Measurements from ENCODE around the gene MC4R. TPM values are rescaled to one million over a fixed set of nuclear protein-coding genes. Genes with fewer than 3 reads are reported as not detected.

Gene MC4R
- total RNA-seq, 2 donors from 2014 or later, result not detected

- Mint-ChIP-seq H3K4me1 (no peaks in the 10 kb centered on the region), H3K36me3 (ENCODE audit: low read depth) (no peaks in the 10 kb centered on the region), H3K4me3 (no peak overlapping the region), H3K27me3 (no peaks in the 10 kb centered on the region), H3K27ac (no peak overlapping the region)
- DNase-seq, result no peak
- ATAC-seq, result no peak
- no peaks in the 10 kb centered on the region for H3K9me3 ChIP-seq (ENCODE audit: control insufficient read depth, low read length, poor library complexity, severe bottlenecking)
These were observed 5.3 kb upstream of the MC4R start for GRCh38 chr18:60377778-60378469.

GRCh38 chr18:60372132-60372531, 443 bp downstream of the MC4R start:
- Mint-ChIP-seq H3K4me1 (no peaks in the 10 kb centered on the region), H3K36me3 (ENCODE audit: low read depth) (no peaks in the 10 kb centered on the region), H3K27me3 (no peaks in the 10 kb centered on the region), H3K27ac (no peak overlapping the region), H3K4me3 (no peak overlapping the region)
- ATAC-seq (no peak), DNase-seq (no peak)
- no peaks in the 10 kb centered on the region for H3K9me3 ChIP-seq (ENCODE audit: control insufficient read depth, low read length, poor library complexity, severe bottlenecking)

GRCh38 chr18:60358516-60358915, 14.1 kb downstream of the MC4R start:
- H3K36me3 Mint-ChIP-seq (ENCODE audit: low read depth), result no peaks in the 10 kb centered on the region
- H3K27ac Mint-ChIP-seq, result no peak overlapping the region
- H3K4me1 Mint-ChIP-seq, result no peaks in the 10 kb centered on the region
- DNase-seq (no peak), ATAC-seq (no peak)
- H3K9me3 ChIP-seq (ENCODE audit: control insufficient read depth, low read length, poor library complexity, severe bottlenecking), result no peaks in the 10 kb centered on the region
- H3K4me3 Mint-ChIP-seq, result no peak overlapping the region
- H3K27me3 Mint-ChIP-seq, result no peaks in the 10 kb centered on the region

GRCh38 chr18:60350941-60351340, 21.6 kb downstream of the MC4R start:
- ATAC-seq (no peak), DNase-seq (no peak)
- no peaks in the 10 kb centered on the region for H3K9me3 ChIP-seq (ENCODE audit: control insufficient read depth, low read length, poor library complexity, severe bottlenecking)
- H3K27me3 Mint-ChIP-seq, result no peaks in the 10 kb centered on the region
- no peak overlapping the region for H3K4me3 Mint-ChIP-seq
- H3K36me3 Mint-ChIP-seq (ENCODE audit: low read depth), result no peaks in the 10 kb centered on the region
- no peak overlapping the region for H3K27ac Mint-ChIP-seq
- H3K4me1 Mint-ChIP-seq, result no peaks in the 10 kb centered on the region

GRCh38 chr18:60350150-60350549, 22.4 kb downstream of the MC4R start:
- Mint-ChIP-seq H3K36me3 (ENCODE audit: low read depth) (no peaks in the 10 kb centered on the region), H3K4me1 (no peaks in the 10 kb centered on the region), H3K4me3 (no peak overlapping the region), H3K27me3 (no peaks in the 10 kb centered on the region), H3K27ac (no peak overlapping the region)
- no peaks in the 10 kb centered on the region for H3K9me3 ChIP-seq (ENCODE audit: control insufficient read depth, low read length, poor library complexity, severe bottlenecking)
- ATAC-seq, result no peak
- DNase-seq, result no peak

GRCh38 chr18:60347526-60348045, 25.0 kb downstream of the MC4R start:
- H3K27me3 Mint-ChIP-seq, result no peaks in the 10 kb centered on the region
- no peaks in the 10 kb centered on the region for H3K36me3 Mint-ChIP-seq (ENCODE audit: low read depth)
- no peak overlapping the region for H3K4me3 Mint-ChIP-seq
- H3K27ac Mint-ChIP-seq, result no peak overlapping the region
- H3K9me3 ChIP-seq (ENCODE audit: control insufficient read depth, low read length, poor library complexity, severe bottlenecking), result no peaks in the 10 kb centered on the region
- ATAC-seq (no peak), DNase-seq (no peak)
- H3K4me1 Mint-ChIP-seq, result no peaks in the 10 kb centered on the region

- no peaks in the 10 kb centered on the region for H3K9me3 ChIP-seq (ENCODE audit: control insufficient read depth, low read length, poor library complexity, severe bottlenecking)
- Mint-ChIP-seq H3K4me3 (no peak overlapping the region), H3K4me1 (no peaks in the 10 kb centered on the region), H3K27ac (no peak overlapping the region), H3K36me3 (ENCODE audit: low read depth) (no peaks in the 10 kb centered on the region), H3K27me3 (no peaks in the 10 kb centered on the region)
- no peak for DNase-seq
- no peak for ATAC-seq
These were observed 33.6 kb downstream of the MC4R start for GRCh38 chr18:60339018-60339417.

- no peak for DNase-seq
- Mint-ChIP-seq H3K4me3 (no peak overlapping the region), H3K27me3 (no peaks in the 10 kb centered on the region), H3K4me1 (no peaks in the 10 kb centered on the region), H3K36me3 (ENCODE audit: low read depth) (no peaks in the 10 kb centered on the region), H3K27ac (no peak overlapping the region)
- H3K9me3 ChIP-seq (ENCODE audit: control insufficient read depth, low read length, poor library complexity, severe bottlenecking), result no peaks in the 10 kb centered on the region
- no peak for ATAC-seq
These were observed 40.7 kb downstream of the MC4R start for GRCh38 chr18:60331890-60332289.

- DNase-seq (no peak), ATAC-seq (no peak)
- H3K9me3 ChIP-seq (ENCODE audit: control insufficient read depth, low read length, poor library complexity, severe bottlenecking), result no peaks in the 10 kb centered on the region
- Mint-ChIP-seq H3K4me1 (no peaks in the 10 kb centered on the region), H3K27ac (no peak overlapping the region), H3K36me3 (ENCODE audit: low read depth) (no peaks in the 10 kb centered on the region), H3K27me3 (no peaks in the 10 kb centered on the region), H3K4me3 (no peak overlapping the region)
These were observed 43.4 kb downstream of the MC4R start for GRCh38 chr18:60329131-60329530.

GRCh38 chr18:60327880-60328279, 44.7 kb downstream of the MC4R start:
- no peak for ATAC-seq
- no peaks in the 10 kb centered on the region for H3K4me1 Mint-ChIP-seq
- no peak overlapping the region for H3K4me3 Mint-ChIP-seq
- no peaks in the 10 kb centered on the region for H3K27me3 Mint-ChIP-seq
- no peak overlapping the region for H3K27ac Mint-ChIP-seq
- no peaks in the 10 kb centered on the region for H3K36me3 Mint-ChIP-seq (ENCODE audit: low read depth)
- H3K9me3 ChIP-seq (ENCODE audit: control insufficient read depth, low read length, poor library complexity, severe bottlenecking), result no peaks in the 10 kb centered on the region
- DNase-seq, result no peak

- Mint-ChIP-seq H3K27ac (no peak overlapping the region), H3K4me3 (no peak overlapping the region), H3K27me3 (no peaks in the 10 kb centered on the region), H3K4me1 (no peaks in the 10 kb centered on the region), H3K36me3 (ENCODE audit: low read depth) (no peaks in the 10 kb centered on the region)
- H3K9me3 ChIP-seq (ENCODE audit: control insufficient read depth, low read length, poor library complexity, severe bottlenecking), result no peaks in the 10 kb centered on the region
- DNase-seq, result no peak
- ATAC-seq, result no peak
These were observed 50.0 kb downstream of the MC4R start for GRCh38 chr18:60322591-60322990.
